GM10266 (cell line): ENCODE results near the gene KRAS.

Experiments used
- DNase-seq: peaks from one replicate; pipeline ENCODE4 v3.0.0; 2012; ENCODE audit errors: extremely low spot score
- CTCF ChIP-seq: IDR thresholded peaks from 2 replicates; pipeline ENCODE4 v1.5.1; 2012; ENCODE audit warnings: mild to moderate bottlenecking, low read depth; ENCODE audit not compliant: control insufficient read depth, insufficient read depth; ENCODE audit errors: missing control alignments

KRAS gene

GRCh38 chr12:25256005-25256404 is 5.3 kb upstream of the KRAS start:
- no peak for TF ChIP-seq CTCF

GRCh38 chr12:25254271-25254880 is 3.6 kb upstream of the KRAS start:
- TF ChIP-seq CTCF: no peak
- DNase-seq: no peak

More at GRCh38 chr12:25256005-25256404, 5.3 kb upstream of the KRAS start:
- no peak for DNase-seq

GRCh38 chr12:25253371-25254068 is 2.8 kb upstream of the KRAS start:
- TF ChIP-seq CTCF: no peak
- DNase-seq: no peak

- TF ChIP-seq CTCF: no peak
- no peak for DNase-seq
Measured at GRCh38 chr12:25252946-25253345, 2.2 kb upstream of the KRAS start.

- TF ChIP-seq CTCF: no peak
- DNase-seq: no peak
Measured at GRCh38 chr12:25251769-25252168, 1.0 kb upstream of the KRAS start.

- DNase-seq: peak; percentile 62
- TF ChIP-seq CTCF: no peak
Measured at GRCh38 chr12:25249931-25250738, 594 bp downstream of the KRAS start.
